Esophagus muscularis mucosa (tissue), 4 donors: ENCODE results near the gene PTEN. TPM values are rescaled to one million over a fixed set of nuclear protein-coding genes. Genes with fewer than 3 reads are reported as not detected.

Source experiments
- DNase-seq: peaks from one replicate; pipeline ENCODE4 v3.0.0-alpha.2; 2017; ENCODE audit errors: extremely low spot score
- H3K27ac ChIP-seq, 4 donors: fragments of 200-600 bp; sonication (generic); replicated peaks in 1 of 4; 1 replicate in 3 of 4; 2 replicates in 1 of 4; pipeline ENCODE4 v1.5.1; 2016 to 2019; ENCODE audit warnings: mild to moderate bottlenecking in 1 of 4
- H3K27me3 ChIP-seq, 4 donors: fragments of 200-600 bp; sonication (generic); one replicate each; pipeline versions ENCODE4 v1.5.1 to v1.6.0; 2016 to 2019
- H3K36me3 ChIP-seq, 4 donors: fragments of 200-600 bp; sonication (generic); one replicate each; pipeline ENCODE4 v1.5.1; 2016 to 2019
- H3K4me1 ChIP-seq, 4 donors: fragments of 200-600 bp; sonication (generic); one replicate each; pipeline ENCODE4 v1.5.1; 2016 to 2019
- H3K4me3 ChIP-seq, 4 donors: fragments of 200-600 bp; sonication (generic); 1 replicate in 2 of 4; 2 replicates in 2 of 4; pipeline ENCODE4 v1.5.1; 2016 to 2019; ENCODE audit warnings: mild to moderate bottlenecking in 4 of 4, moderate library complexity in 1 of 4
- H3K9me3 ChIP-seq, 4 donors: fragments of 200-600 bp; sonication (generic); 1 replicate in 3 of 4; 2 replicates in 1 of 4; pipeline ENCODE4 v1.5.1; 2016 to 2019
- CTCF ChIP-seq, 3 experiments: fragments of 200-600 bp in 2 of 3; fragments of 450-650 bp in 1 of 3; sonication (generic) in 2 of 3; IDR thresholded peaks; one replicate each; pipeline ENCODE4 v1.5.1; 2017 to 2019; ENCODE audit warnings: antibody characterized with exemption in 3 of 3, mild to moderate bottlenecking in 2 of 3, moderate library complexity in 1 of 3
- EP300 ChIP-seq: sonication (generic); formaldehyde crosslinking; IDR thresholded peaks from one replicate; pipeline ENCODE4 v1.6.1; 2017; ENCODE audit warnings: antibody characterized with exemption
- POLR2A ChIP-seq: fragments of 450-650 bp; IDR thresholded peaks from one replicate; pipeline ENCODE4 v1.6.1; 2017; ENCODE audit warnings: antibody characterized with exemption, moderate library complexity, mild to moderate bottlenecking, low read depth
- POLR2AphosphoS5 ChIP-seq, 2 donors: sonication (generic); formaldehyde crosslinking; IDR thresholded peaks; one replicate each; pipeline ENCODE4 v1.6.1; 2017; ENCODE audit warnings: antibody characterized with exemption in 2 of 2
- whole genome bisulfite sequencing: methylation state at CpG from one replicate; pipeline ENCODE4 v1.1.5; 2018; 5-methylcytosine and 5-hydroxymethylcytosine counted together
- intact Hi-C: fragments of 100-400 bp; cut with DNase I; formaldehyde crosslinking; loops from one replicate; pipeline ENCODE4 v1.15.1; 2023
- total RNA-seq, 4 donors: library from RNA; depleted of rRNA; stranded (reverse); fragments of >200 nt; gene quantifications; one replicate each; pipeline versions ENCODE4 v1.1.0 to v1.2.1, GENCODE V29; 2016

The PTEN gene
- total RNA-seq, 4 donors from 2014 or later = 83.2 to 117 (median 94.3) TPM

- DNase-seq = no peak
- 75% methylated on average over 10 of the region's 10 CpGs for WGBS
- intact Hi-C loops = no loop called here
- Histone ChIP-seq H3K4me3 (no peak overlapping the region), H3K27ac (no peak overlapping the region), H3K27me3 (no peaks in the 10 kb centered on the region), H3K4me1 (peaks cover 27 to 76% (median 62%) of the 10 kb centered on the region in 4 donors), H3K36me3 (peaks cover 0 to 3% (median 0%) of the 10 kb centered on the region in 4 donors), H3K9me3 (no peaks in the 10 kb centered on the region)
- TF ChIP-seq EP300 (no peak), POLR2AphosphoS5 (IDR thresholded peaks at IDR 0.05) (no peak), CTCF (IDR thresholded peaks at IDR 0.05) (no peak), POLR2A (no peak)
Observed at GRCh38 chr10:87921931-87922688, 58.7 kb downstream of the PTEN start.

- Histone ChIP-seq H3K4me3 (no peak overlapping the region), H3K36me3 (peaks cover 0 to 3% (median 0%) of the 10 kb centered on the region in 4 donors), H3K4me1 (peaks cover 20 to 73% (median 61%) of the 10 kb centered on the region in 4 donors), H3K27me3 (no peaks in the 10 kb centered on the region), H3K27ac (no peak overlapping the region), H3K9me3 (no peaks in the 10 kb centered on the region)
- TF ChIP-seq POLR2A = no peak
- no peak for TF ChIP-seq EP300
- no peak for TF ChIP-seq POLR2AphosphoS5 (IDR thresholded peaks at IDR 0.05)
- no peak for TF ChIP-seq CTCF (IDR thresholded peaks at IDR 0.05)
- 97% methylated on average over 4 of the region's 4 CpGs for WGBS
- no peak for DNase-seq
- intact Hi-C loops = no loop called here
Observed at GRCh38 chr10:87923233-87923632, 59.8 kb downstream of the PTEN start.

- Histone ChIP-seq H3K4me1 (peaks cover 15 to 80% (median 67%) of the 10 kb centered on the region in 4 donors), H3K36me3 (peaks cover 0 to 3% (median 0%) of the 10 kb centered on the region in 4 donors), H3K27me3 (no peaks in the 10 kb centered on the region), H3K9me3 (no peaks in the 10 kb centered on the region), H3K4me3 (no peak overlapping the region), H3K27ac (no peak overlapping the region)
- TF ChIP-seq POLR2AphosphoS5 (IDR thresholded peaks at IDR 0.05) (no peak), CTCF (IDR thresholded peaks at IDR 0.05) (no peak), POLR2A (no peak), EP300 (no peak)
- intact Hi-C loops = no loop called here
- no peak for DNase-seq
- 29% methylated on average over 2 of the region's 2 CpGs for WGBS
Observed at GRCh38 chr10:87925570-87925969, 62.1 kb downstream of the PTEN start.

- Histone ChIP-seq H3K27me3 (no peaks in the 10 kb centered on the region), H3K4me3 (no peak overlapping the region), H3K27ac (no peak overlapping the region), H3K36me3 (peaks cover 0 to 3% (median 0%) of the 10 kb centered on the region in 4 donors), H3K9me3 (no peaks in the 10 kb centered on the region), H3K4me1 (peaks cover 26 to 95% (median 70%) of the 10 kb centered on the region in 4 donors)
- WGBS = 65% methylated on average over 2 of the region's 2 CpGs
- intact Hi-C loops = no loop called here
- no peak for DNase-seq
- TF ChIP-seq POLR2AphosphoS5 (IDR thresholded peaks at IDR 0.05) = no peak
- TF ChIP-seq EP300 = no peak
- TF ChIP-seq CTCF (IDR thresholded peaks at IDR 0.05) = no peak
- no peak for TF ChIP-seq POLR2A
Observed at GRCh38 chr10:87927091-87927490, 63.7 kb downstream of the PTEN start.

GRCh38 chr10:87928996-87929395 lies 65.6 kb downstream of the PTEN start:
- intact Hi-C loops = no loop called here
- 64% methylated on average over 3 of the region's 3 CpGs for WGBS
- no peak overlapping the region for H3K27ac ChIP-seq
- H3K9me3 ChIP-seq = no peaks in the 10 kb centered on the region
- H3K36me3 ChIP-seq = peaks cover 0 to 8% (median 2%) of the 10 kb centered on the region in 4 donors
- no peaks in the 10 kb centered on the region for H3K27me3 ChIP-seq
- no peak for TF ChIP-seq CTCF (IDR thresholded peaks at IDR 0.05)
- TF ChIP-seq POLR2A = no peak
- TF ChIP-seq POLR2AphosphoS5 (IDR thresholded peaks at IDR 0.05) = no peak
- no peak for TF ChIP-seq EP300
- no peak overlapping the region for H3K4me3 ChIP-seq
- peaks cover 23 to 82% (median 56%) of the 10 kb centered on the region in 4 donors for H3K4me1 ChIP-seq
- no peak for DNase-seq
